ENCODE measurements around the gene OTUB2. TPM values are rescaled to one million over a fixed set of nuclear protein-coding genes. Genes with fewer than 3 reads are reported as not detected.

Gene OTUB2
- total and polyA plus RNA-seq, 2 donors (not counting 3 experiments of a cell fraction or from before 2014, with no cell fraction given) = 0.70 to 1.6 TPM

DNA sequence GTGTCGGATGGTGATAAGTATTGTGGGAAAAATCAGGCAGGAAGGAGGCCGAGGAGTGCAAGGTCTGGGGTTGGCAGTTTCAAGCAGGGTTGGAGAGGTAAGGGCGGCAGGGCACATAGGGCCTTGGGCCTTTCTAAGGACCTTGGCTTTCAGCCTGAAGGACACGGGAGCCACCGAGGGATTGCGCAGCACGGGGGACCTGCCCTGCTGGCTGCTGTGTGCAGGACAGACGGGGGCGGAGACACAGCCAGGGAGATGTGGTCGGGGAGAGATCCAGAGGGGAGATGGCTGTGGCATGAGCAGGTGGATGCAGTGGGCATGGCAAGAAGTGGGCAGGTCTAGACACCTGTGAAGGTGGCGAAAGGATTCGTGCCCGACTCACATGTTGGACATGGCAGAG lies 14.7 kb downstream of the OTUB2 start:
- H3K4me1 ChIP-seq (ENCODE audit: control insufficient read depth, extremely low read depth, insufficient read depth, low read length) = no peaks in the 10 kb centered on the region
- H3K27ac ChIP-seq (ENCODE audit: insufficient read depth, low read depth, low read length) = no peak overlapping the region
- ChIA-PET CTCF (interaction anchor here (10.5 kb wide), 1 partner anchor 97 kb away, joined by 347 read pairs; no protein-coding TSS in a partner anchor), POLR2A (no interaction called here)
- no TSS peak for BruUV-seq (replicated peaks)
- no peak overlapping the region for H3K4me3 ChIP-seq (replicated peaks in 1 of 3; ENCODE audit: insufficient read depth in 1 of 3, low read depth in 1 of 3, low read length in 3 of 3)
- no peak overlapping the region for H3K4me2 ChIP-seq (ENCODE audit: insufficient read depth, low read length)
- H3K27me3 ChIP-seq (ENCODE audit: control insufficient read depth in 2 of 2, insufficient read depth in 2 of 2, low read length in 2 of 2) = no peaks in the 10 kb centered on the region
- TF ChIP-seq MYC (IDR thresholded peaks at IDR 0.05; ENCODE audit: low read depth, low read length) = no peak
- TF ChIP-seq JUN (IDR thresholded peaks at IDR 0.05; ENCODE audit: borderline replicate concordance, insufficient read depth, insufficient read length, low read depth) = no peak
- TF ChIP-seq GATA2 (IDR thresholded peaks at IDR 0.05; ENCODE audit: insufficient read depth, insufficient read length, low read depth, low read length) = no peak
- no peak overlapping the region for H2AFZ ChIP-seq (ENCODE audit: low read depth, low read length)
- FAIRE-seq (no peak), DNase-seq (ENCODE audit: low read depth, low spot score) (no peak)
- H3K9me1 ChIP-seq (replicated peaks; ENCODE audit: control insufficient read depth, extremely low read depth, insufficient read depth, low read length) = no peaks in the 10 kb centered on the region
- H3K79me2 ChIP-seq (ENCODE audit: control insufficient read depth, insufficient read depth, low read length) = no peaks in the 10 kb centered on the region
- H3K36me3 ChIP-seq (ENCODE audit: control insufficient read depth in 2 of 2, extremely low read depth in 1 of 2, insufficient read depth in 2 of 2, low read length in 2 of 2) = peaks cover 0 to 2% of the 10 kb centered on the region in 2 experiments
- dilution Hi-C loops (cut with MboI; ENCODE audit: extremely low pct_ligation_motif_present, low sequenced_read_pairs) = no loop called here
- H4K20me1 ChIP-seq (replicated peaks; ENCODE audit: control insufficient read depth, extremely low read depth, insufficient read depth, low read length) = no peaks in the 10 kb centered on the region
- H3K9me3 ChIP-seq (replicated peaks; ENCODE audit: control insufficient read depth, insufficient read depth, low read length) = no peaks in the 10 kb centered on the region
- H3K9ac ChIP-seq (replicated peaks; ENCODE audit: extremely low read depth, insufficient read depth, low read length) = no peak overlapping the region
- intact Hi-C loops (cut with micrococcal nuclease) = no loop called here

DNA sequence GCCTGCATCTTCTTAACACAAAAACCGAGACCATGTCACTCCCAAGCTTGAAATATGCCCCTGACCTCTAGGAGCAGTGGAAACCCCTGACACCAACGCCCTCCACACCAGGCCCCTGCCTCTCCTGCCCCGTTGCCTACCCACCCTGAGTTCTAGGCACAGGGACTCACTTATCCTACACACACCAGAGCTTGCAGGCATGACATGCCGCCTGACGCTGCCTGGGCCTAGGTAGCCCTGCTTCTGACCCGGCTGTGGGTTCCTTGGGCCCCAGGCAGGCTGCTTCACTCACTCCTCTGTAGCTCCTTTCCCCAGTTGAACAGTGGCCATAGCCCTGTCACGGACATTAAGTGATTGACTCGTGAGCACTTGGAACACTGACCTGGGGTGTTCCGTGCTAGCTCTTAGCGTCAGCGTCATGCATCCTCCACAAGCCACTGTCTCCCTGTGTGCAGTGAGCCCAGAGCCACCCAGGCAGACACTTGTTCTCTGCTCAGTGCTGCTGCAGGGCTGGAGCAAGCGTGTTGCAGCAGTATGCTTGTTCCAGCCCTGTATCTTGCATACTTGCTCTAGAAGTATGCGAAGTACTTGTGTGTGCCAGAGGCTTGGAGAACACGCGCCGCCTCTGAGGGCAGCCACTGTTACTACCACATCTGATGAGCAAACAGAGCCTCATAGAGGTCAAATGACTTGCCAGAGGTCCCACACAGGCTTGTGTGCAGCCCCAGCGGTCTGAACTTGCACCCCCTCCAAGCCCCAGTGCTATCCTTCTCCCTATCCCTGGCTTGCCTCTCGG lies 15.6 kb downstream of the OTUB2 start:
- TF ChIP-seq FOS (IDR thresholded peaks at IDR 0.05; ENCODE audit: borderline replicate concordance, insufficient read depth, low read length) (no peak), POLR2A (IDR thresholded peaks at IDR 0.05; ENCODE audit: low read depth, low read length) (no peak), GATA2 (IDR thresholded peaks at IDR 0.05; ENCODE audit: insufficient read depth, insufficient read length, low read depth, low read length) (no peak), JUN (IDR thresholded peaks at IDR 0.05; ENCODE audit: borderline replicate concordance, insufficient read depth, insufficient read length, low read depth) (no peak), EZH2 (IDR thresholded peaks at IDR 0.05; ENCODE audit: borderline replicate concordance, low read depth, low read length, severe bottlenecking) (no peak), POLR2AphosphoS5 (IDR thresholded peaks at IDR 0.05; ENCODE audit: insufficient read depth, low read depth, low read length) (no peak), MYC (IDR thresholded peaks at IDR 0.05; ENCODE audit: low read depth, low read length) (no peak)
- TF ChIP-seq, protein P1, sequence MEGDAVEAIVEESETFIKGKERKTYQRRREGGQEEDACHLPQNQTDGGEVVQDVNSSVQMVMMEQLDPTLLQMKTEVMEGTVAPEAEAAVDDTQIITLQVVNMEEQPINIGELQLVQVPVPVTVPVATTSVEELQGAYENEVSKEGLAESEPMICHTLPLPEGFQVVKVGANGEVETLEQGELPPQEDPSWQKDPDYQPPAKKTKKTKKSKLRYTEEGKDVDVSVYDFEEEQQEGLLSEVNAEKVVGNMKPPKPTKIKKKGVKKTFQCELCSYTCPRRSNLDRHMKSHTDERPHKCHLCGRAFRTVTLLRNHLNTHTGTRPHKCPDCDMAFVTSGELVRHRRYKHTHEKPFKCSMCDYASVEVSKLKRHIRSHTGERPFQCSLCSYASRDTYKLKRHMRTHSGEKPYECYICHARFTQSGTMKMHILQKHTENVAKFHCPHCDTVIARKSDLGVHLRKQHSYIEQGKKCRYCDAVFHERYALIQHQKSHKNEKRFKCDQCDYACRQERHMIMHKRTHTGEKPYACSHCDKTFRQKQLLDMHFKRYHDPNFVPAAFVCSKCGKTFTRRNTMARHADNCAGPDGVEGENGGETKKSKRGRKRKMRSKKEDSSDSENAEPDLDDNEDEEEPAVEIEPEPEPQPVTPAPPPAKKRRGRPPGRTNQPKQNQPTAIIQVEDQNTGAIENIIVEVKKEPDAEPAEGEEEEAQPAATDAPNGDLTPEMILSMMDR (IDR thresholded peaks at IDR 0.05; ENCODE audit: extremely low read depth in 1 of 2, insufficient read depth in 1 of 2, low read depth in 1 of 2, low read length in 2 of 2) = no peak
- TF ChIP-seq, protein P2, sequence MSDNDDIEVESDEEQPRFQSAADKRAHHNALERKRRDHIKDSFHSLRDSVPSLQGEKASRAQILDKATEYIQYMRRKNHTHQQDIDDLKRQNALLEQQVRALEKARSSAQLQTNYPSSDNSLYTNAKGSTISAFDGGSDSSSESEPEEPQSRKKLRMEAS (IDR thresholded peaks at IDR 0.05; ENCODE audit: insufficient read depth, insufficient read length) = no peak
- DNase-seq (ENCODE audit: low read depth, low spot score) = no peak
- Histone ChIP-seq H3K9me1 (replicated peaks; ENCODE audit: control insufficient read depth, extremely low read depth, insufficient read depth, low read length) (no peaks in the 10 kb centered on the region), H3K36me3 (ENCODE audit: control insufficient read depth in 2 of 2, extremely low read depth in 1 of 2, insufficient read depth in 2 of 2, low read length in 2 of 2) (peaks cover 0 to 2% of the 10 kb centered on the region in 2 experiments), H3K4me1 (ENCODE audit: control insufficient read depth, extremely low read depth, insufficient read depth, low read length) (no peaks in the 10 kb centered on the region), H3K9me3 (replicated peaks; ENCODE audit: control insufficient read depth, insufficient read depth, low read length) (no peaks in the 10 kb centered on the region), H3K27ac (ENCODE audit: insufficient read depth, low read depth, low read length) (no peak overlapping the region), H3K9ac (replicated peaks; ENCODE audit: extremely low read depth, insufficient read depth, low read length) (no peak overlapping the region), H4K20me1 (replicated peaks; ENCODE audit: control insufficient read depth, extremely low read depth, insufficient read depth, low read length) (no peaks in the 10 kb centered on the region), H3K79me2 (ENCODE audit: control insufficient read depth, insufficient read depth, low read length) (no peaks in the 10 kb centered on the region), H3K27me3 (ENCODE audit: control insufficient read depth in 2 of 2, insufficient read depth in 2 of 2, low read length in 2 of 2) (no peaks in the 10 kb centered on the region), H3K4me2 (ENCODE audit: insufficient read depth, low read length) (no peak overlapping the region), H3K4me3 (replicated peaks in 1 of 3; ENCODE audit: insufficient read depth in 1 of 3, low read depth in 1 of 3, low read length in 3 of 3) (no peak overlapping the region), H2AFZ (ENCODE audit: low read depth, low read length) (no peak overlapping the region)
- intact Hi-C loops (cut with micrococcal nuclease) = no loop called here
- BruUV-seq (replicated peaks) = no TSS peak
- ChIA-PET CTCF (interaction anchor here (1.5 to 10.5 kb wide), 3 partner anchors 90 to 96 kb away, joined by 9 to 347 read pairs (median 11); no protein-coding TSS in a partner anchor), POLR2A (no interaction called here)
- dilution Hi-C loops (cut with MboI; ENCODE audit: extremely low pct_ligation_motif_present, low sequenced_read_pairs) = no loop called here
- no peak for FAIRE-seq
